Panc1 (cell line): ENCODE data around the gene CDH6. TPM values are rescaled to one million over a fixed set of nuclear protein-coding genes. Genes with fewer than 3 reads are reported as not detected.

ENCODE experiments used
- ATAC-seq: fragments of 200-7000 bp; cut with Tn5 transposase; 2 replicates; pipeline ENCODE4 v1.9.1; 2020; ENCODE audit warnings: mild to moderate bottlenecking, moderate library complexity
- BruUV-seq: library from RNA; stranded (reverse); fragments of 400-500 nt; replicated peaks from 2 replicates; lab custom pipeline; 2021; lab: Mats Ljungman, UMichigan
- CTCF ChIA-PET: fragments of 300-600 bp; sonication (Branson Sonifier 250); formaldehyde crosslinking; loops from one replicate; lab custom pipeline; 2022; ENCODE audit warnings: antibody characterized with exemption; lab: Charles Lee
- POLR2A ChIA-PET: fragments of 300-600 bp; sonication (Branson Sonifier 250); formaldehyde crosslinking; loops from one replicate; lab custom pipeline; 2022; ENCODE audit warnings: antibody characterized with exemption; lab: Charles Lee
- DNase-seq: peaks from one replicate; pipeline ENCODE4 v3.0.0-alpha.2; 2010; ENCODE audit warnings: low read depth, low spot score
- H3K27ac ChIP-seq: 2 replicates; pipeline ENCODE4 v1.5.1; 2011; ENCODE audit warnings: mild to moderate bottlenecking, low read length, inconsistent platforms
- H3K27me3 ChIP-seq: fragments of 200-500 bp; sonication (Bioruptor generic); 2 replicates; pipeline ENCODE4 v1.6.0; 2014; ENCODE audit warnings: low read length, inconsistent platforms; ENCODE audit not compliant: control insufficient read depth, insufficient read depth
- H3K36me3 ChIP-seq: fragments of 200-500 bp; sonication (Bioruptor generic); 2 replicates; pipeline ENCODE4 v1.5.1; 2014; ENCODE audit warnings: inconsistent platforms, mild to moderate bottlenecking, low read length, moderate library complexity; ENCODE audit not compliant: control insufficient read depth, insufficient read depth
- H3K4me1 ChIP-seq: 2 replicates; pipeline ENCODE4 v1.5.1; 2011; ENCODE audit warnings: inconsistent platforms, mild to moderate bottlenecking, low read length, moderate library complexity; ENCODE audit not compliant: control insufficient read depth, insufficient read depth
- H3K4me3 ChIP-seq, 2 experiments: 2 replicates each; pipeline ENCODE4 v1.5.1; 2011 to 2012; ENCODE audit warnings: low read depth in 2 of 2, low read length in 2 of 2, mild to moderate bottlenecking in 2 of 2, inconsistent platforms in 1 of 2, moderate library complexity in 1 of 2
- H3K9me3 ChIP-seq: fragments of 200-500 bp; sonication (Bioruptor generic); 2 replicates; pipeline ENCODE4 v1.5.1; 2014; ENCODE audit warnings: low read depth, mild to moderate bottlenecking, inconsistent platforms, low read length, moderate library complexity; ENCODE audit not compliant: control insufficient read depth, insufficient read depth
- CTCF ChIP-seq: fragments of 450-650 bp; IDR thresholded peaks from 2 replicates; pipeline ENCODE4 v1.5.1; 2017; ENCODE audit warnings: mild to moderate bottlenecking
- POLR2AphosphoS5 ChIP-seq: IDR thresholded peaks from 2 replicates; pipeline ENCODE4 v1.6.1; 2012; ENCODE audit warnings: mild to moderate bottlenecking, low read depth, low read length, moderate library complexity
- REST ChIP-seq, 2 experiments: IDR thresholded peaks; 2 replicates each; pipeline ENCODE4 v1.6.1; 2011 to 2012; ENCODE audit warnings: low read depth in 2 of 2, control low read depth in 1 of 2, low read length in 1 of 2, mild to moderate bottlenecking in 1 of 2, moderate library complexity in 1 of 2; ENCODE audit not compliant: insufficient read depth in 1 of 2
- SIN3A ChIP-seq: IDR thresholded peaks from 2 replicates; pipeline ENCODE4 v1.6.1; 2012; ENCODE audit warnings: low read depth, mild to moderate bottlenecking, low read length, moderate library complexity, borderline replicate concordance; ENCODE audit not compliant: insufficient read depth
- TCF7L2 ChIP-seq: IDR thresholded peaks from 2 replicates; pipeline ENCODE4 v1.6.1; 2011; ENCODE audit warnings: mild to moderate bottlenecking, low read depth, low read length, inconsistent platforms
- in situ Hi-C: cut with HindIII; loops from 2 replicates; pipeline ENCODE4 v1.10.0; 2016; ENCODE audit warnings: low sequenced_read_pairs, low pct_unique_long_range_greater_than_20kb
- intact Hi-C: fragments of 100-400 bp; cut with micrococcal nuclease; formaldehyde crosslinking; loops from one replicate; pipeline ENCODE4 v1.10.0; 2022; ENCODE audit not compliant: unreplicated experiment
- total RNA-seq: library from RNA; stranded (reverse); gene quantifications from one replicate; pipeline ENCODE4 v1.2.1, GENCODE V29; 2021; ENCODE audit not compliant: unreplicated experiment

Gene CDH6
- total RNA-seq, 1 experiment from 2014 or later: 0.36 TPM

DNA sequence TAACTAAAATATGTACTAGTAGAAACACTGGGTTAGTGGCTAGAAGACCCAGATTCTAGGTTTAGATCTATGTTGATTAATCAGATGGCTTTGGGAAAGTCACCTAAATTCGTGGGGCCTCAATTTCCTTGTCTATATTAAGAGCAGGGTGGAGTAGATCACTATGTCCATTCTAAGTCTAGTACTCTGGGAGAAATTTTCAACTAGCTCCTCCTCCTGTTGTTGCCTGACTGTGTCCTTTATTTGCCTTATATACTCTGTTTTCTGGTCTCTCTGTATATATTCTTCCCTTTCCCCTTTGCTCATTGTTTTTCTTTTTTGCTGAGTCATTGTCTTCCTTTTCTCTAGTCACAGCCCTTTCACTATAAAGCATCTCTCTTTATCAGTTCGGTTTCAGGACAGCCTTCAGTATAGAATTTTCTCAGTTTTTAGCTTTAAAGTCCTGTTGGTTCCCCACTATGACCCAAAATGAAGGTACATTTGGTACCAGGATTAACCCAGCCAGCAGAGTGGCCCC, 44.5 kb upstream of the CDH6 start:
- CTCF ChIA-PET: no interaction called here

DNA sequence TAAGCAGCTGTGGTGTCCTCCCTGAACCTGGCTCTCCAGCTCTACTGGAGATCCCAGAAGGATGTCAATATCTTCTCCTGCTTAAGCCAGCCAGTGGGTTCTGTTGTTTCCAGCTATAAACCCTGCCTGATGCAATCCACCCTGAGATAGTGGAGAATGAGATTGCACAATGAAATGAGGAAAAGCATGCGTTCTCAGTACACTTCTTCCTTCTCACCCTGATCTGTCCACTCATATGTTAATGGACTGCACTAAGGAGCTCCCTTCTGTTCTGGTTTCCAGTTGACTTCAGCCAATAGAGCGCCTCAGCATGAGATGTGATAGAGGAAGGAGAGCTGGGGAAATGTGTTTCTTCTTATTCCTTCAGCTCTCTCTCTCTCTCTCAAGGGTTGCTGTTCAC, 40.0 kb upstream of the CDH6 start:
- H3K27ac ChIP-seq: no peak overlapping the region
- CTCF ChIA-PET: no interaction called here
- H3K27me3 ChIP-seq: no peaks in the 10 kb centered on the region
- no TSS peak for BruUV-seq
- no peak overlapping the region for H3K4me3 ChIP-seq
- H3K36me3 ChIP-seq: no peaks in the 10 kb centered on the region
- no peak for DNase-seq
- no peak for ATAC-seq
- in situ Hi-C loops: no loop called here
- POLR2A ChIA-PET: no interaction called here
- no peaks in the 10 kb centered on the region for H3K4me1 ChIP-seq
- intact Hi-C loops: no loop called here
- no peaks in the 10 kb centered on the region for H3K9me3 ChIP-seq
- no peak for TF ChIP-seq TCF7L2
- no peak for TF ChIP-seq REST (IDR thresholded peaks at IDR 0.05; ENCODE audit: insufficient read depth in 1 of 2, low read depth in 2 of 2, low read length in 1 of 2)
- no peak for TF ChIP-seq SIN3A
- TF ChIP-seq POLR2AphosphoS5: no peak
- no peak for TF ChIP-seq CTCF

More for the DNA sequence above, 44.5 kb upstream of the CDH6 start:
- intact Hi-C loops: no loop called here
- H3K36me3 ChIP-seq: no peaks in the 10 kb centered on the region
- no peak overlapping the region for H3K27ac ChIP-seq
- no peaks in the 10 kb centered on the region for H3K4me1 ChIP-seq
- in situ Hi-C loops: no loop called here
- no peaks in the 10 kb centered on the region for H3K27me3 ChIP-seq
- POLR2A ChIA-PET: no interaction called here
- ATAC-seq (no peak), DNase-seq (no peak)
- no peak for TF ChIP-seq SIN3A
- BruUV-seq: no TSS peak
- no peak overlapping the region for H3K4me3 ChIP-seq
- no peaks in the 10 kb centered on the region for H3K9me3 ChIP-seq

DNA sequence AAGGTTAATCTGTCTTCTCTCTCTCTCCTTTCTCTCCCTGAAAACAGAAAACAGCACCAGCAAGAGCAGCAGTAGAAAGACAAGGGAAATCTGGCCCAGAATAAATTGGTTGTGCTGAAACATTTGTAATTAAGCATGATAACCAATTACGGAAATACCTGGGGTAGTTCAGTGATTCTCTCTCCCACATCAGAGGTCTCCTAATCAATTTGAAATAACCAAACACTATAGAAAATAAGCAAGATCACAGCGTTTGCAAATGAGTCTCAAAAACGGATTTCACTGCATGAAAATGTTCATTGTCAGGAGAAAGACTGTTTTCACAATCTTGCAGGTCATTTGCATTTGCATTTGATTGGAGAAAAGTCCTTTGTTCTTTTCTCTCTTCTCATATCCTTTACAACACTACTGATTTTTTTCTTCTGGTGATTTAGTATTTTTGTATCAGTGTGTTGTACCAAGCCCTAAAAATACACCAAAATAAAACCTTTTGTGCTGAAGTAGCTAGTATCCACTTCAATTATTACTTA, 36.8 kb upstream of the CDH6 start:
- no peaks in the 10 kb centered on the region for H3K9me3 ChIP-seq
- TF ChIP-seq SIN3A: no peak
- no peak for TF ChIP-seq CTCF
- TF ChIP-seq REST (IDR thresholded peaks at IDR 0.05; ENCODE audit: insufficient read depth in 1 of 2, low read depth in 2 of 2, low read length in 1 of 2): no peak
- TF ChIP-seq TCF7L2: no peak
- no peak for TF ChIP-seq POLR2AphosphoS5

More for the DNA sequence above, 36.8 kb upstream of the CDH6 start:
- BruUV-seq: no TSS peak
- intact Hi-C loops: no loop called here
- ATAC-seq (no peak), DNase-seq (no peak)
- in situ Hi-C loops: no loop called here
- CTCF ChIA-PET: no interaction called here
- Histone ChIP-seq H3K27me3 (no peaks in the 10 kb centered on the region), H3K36me3 (no peaks in the 10 kb centered on the region), H3K27ac (no peak overlapping the region), H3K4me3 (no peak overlapping the region), H3K4me1 (no peaks in the 10 kb centered on the region)
- POLR2A ChIA-PET: no interaction called here
